Peyer's patch (tissue), 4 donors: ENCODE data around the gene C9orf43.

Experiments
- POLR2A ChIP-seq, 2 donors: fragments of 450-650 bp; IDR thresholded peaks; one replicate each; pipeline ENCODE4 v1.5.1; 2017; ENCODE audit warnings: antibody characterized with exemption in 2 of 2, mild to moderate bottlenecking in 2 of 2, moderate library complexity in 2 of 2
- TF ChIP-seq, protein P1 (sequence below), 6 experiments: fragments of 450-650 bp in 4 of 6; fragments of 200-600 bp in 2 of 6; sonication (generic) in 1 of 6; IDR thresholded peaks; one replicate each; pipeline ENCODE4 v1.5.1; 2017 to 2019; ENCODE audit warnings: antibody characterized with exemption in 6 of 6, mild to moderate bottlenecking in 3 of 6, moderate library complexity in 1 of 6

DNA sequence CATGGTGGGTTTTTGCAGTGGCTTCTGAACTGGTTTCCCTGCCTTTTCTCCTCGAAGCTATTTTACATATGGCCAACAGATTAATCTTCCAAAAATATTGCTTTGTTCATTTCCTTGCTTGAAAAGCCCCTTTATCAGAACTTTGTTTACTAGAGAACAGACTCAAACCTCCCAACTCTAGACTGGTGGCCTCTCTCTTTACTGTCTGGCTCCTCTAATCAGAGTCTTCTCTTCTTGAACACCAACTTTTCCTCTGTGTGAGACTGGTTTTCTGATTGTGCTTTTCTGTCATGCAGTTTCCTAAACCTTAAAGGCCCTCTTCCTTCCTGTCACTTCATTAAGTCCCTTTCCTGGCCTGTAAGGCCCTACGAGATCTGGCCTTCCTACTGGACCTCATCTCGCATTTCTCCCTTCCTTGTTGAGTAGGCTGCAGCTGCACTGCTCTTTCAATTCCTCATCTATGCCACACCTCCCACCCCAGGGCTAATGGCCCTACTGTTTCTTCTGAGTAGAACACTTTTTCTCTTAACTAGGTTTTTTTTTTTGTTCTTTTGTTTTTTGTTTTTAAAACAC, 5.7 kb downstream of the C9orf43 start:
- TF ChIP-seq, protein P1, sequence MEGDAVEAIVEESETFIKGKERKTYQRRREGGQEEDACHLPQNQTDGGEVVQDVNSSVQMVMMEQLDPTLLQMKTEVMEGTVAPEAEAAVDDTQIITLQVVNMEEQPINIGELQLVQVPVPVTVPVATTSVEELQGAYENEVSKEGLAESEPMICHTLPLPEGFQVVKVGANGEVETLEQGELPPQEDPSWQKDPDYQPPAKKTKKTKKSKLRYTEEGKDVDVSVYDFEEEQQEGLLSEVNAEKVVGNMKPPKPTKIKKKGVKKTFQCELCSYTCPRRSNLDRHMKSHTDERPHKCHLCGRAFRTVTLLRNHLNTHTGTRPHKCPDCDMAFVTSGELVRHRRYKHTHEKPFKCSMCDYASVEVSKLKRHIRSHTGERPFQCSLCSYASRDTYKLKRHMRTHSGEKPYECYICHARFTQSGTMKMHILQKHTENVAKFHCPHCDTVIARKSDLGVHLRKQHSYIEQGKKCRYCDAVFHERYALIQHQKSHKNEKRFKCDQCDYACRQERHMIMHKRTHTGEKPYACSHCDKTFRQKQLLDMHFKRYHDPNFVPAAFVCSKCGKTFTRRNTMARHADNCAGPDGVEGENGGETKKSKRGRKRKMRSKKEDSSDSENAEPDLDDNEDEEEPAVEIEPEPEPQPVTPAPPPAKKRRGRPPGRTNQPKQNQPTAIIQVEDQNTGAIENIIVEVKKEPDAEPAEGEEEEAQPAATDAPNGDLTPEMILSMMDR (IDR thresholded peaks at IDR 0.05): no peak
- TF ChIP-seq POLR2A (IDR thresholded peaks at IDR 0.05): no peak
